ENCODE measurements around the gene ESRRG.

Gene ESRRG

GRCh38 chr1:216542741-216543140 is 180.5 kb downstream of the ESRRG start:
- H3K79me2 ChIP-seq (ENCODE audit: low read length) = no peaks in the 10 kb centered on the region
- no peaks in the 10 kb centered on the region for H3K4me1 ChIP-seq (ENCODE audit: low read length)
- no peaks in the 10 kb centered on the region for H3F3A ChIP-seq (ENCODE audit: insufficient read depth, low read length)
- no peak overlapping the region for H3K4me3 ChIP-seq (ENCODE audit: low read length)
- H3K27me3 ChIP-seq (replicated peaks; ENCODE audit: insufficient read depth, low read length) = no peaks in the 10 kb centered on the region
- no peak for TF ChIP-seq EZH2 (optimal IDR thresholded peaks at IDR 0.05; ENCODE audit: low read depth, low read length)
- no peak for TF ChIP-seq EZH2phosphoT487 (IDR thresholded peaks at IDR 0.05; ENCODE audit: low read length)
- no peak for TF ChIP-seq CTCF (IDR thresholded peaks at IDR 0.05; ENCODE audit: low read length)
- H2AFZ ChIP-seq (ENCODE audit: low read length) = no peak overlapping the region
- no peaks in the 10 kb centered on the region for H3K36me3 ChIP-seq (replicated peaks; ENCODE audit: insufficient read depth, low read length)
- H3K9ac ChIP-seq (ENCODE audit: low read length) = no peak overlapping the region
- H3K9me2 ChIP-seq (replicated peaks; ENCODE audit: insufficient read depth, low read length) = no peaks in the 10 kb centered on the region
- no peak overlapping the region for H3K27ac ChIP-seq (ENCODE audit: low read length)
- no peak for DNase-seq
- no peak overlapping the region for H3K4me2 ChIP-seq (ENCODE audit: low read depth, low read length)
- H4K20me1 ChIP-seq (ENCODE audit: insufficient read depth, low read length) = no peaks in the 10 kb centered on the region
- H3K9me3 ChIP-seq (replicated peaks; ENCODE audit: insufficient read depth, low read length) = no peaks in the 10 kb centered on the region

GRCh38 chr1:216542263-216542662 is 181.0 kb downstream of the ESRRG start:
- H3K4me3 ChIP-seq (ENCODE audit: low read length) = no peak overlapping the region
- H4K20me1 ChIP-seq (ENCODE audit: insufficient read depth, low read length) = no peaks in the 10 kb centered on the region
- H3K9ac ChIP-seq (ENCODE audit: low read length) = no peak overlapping the region
- no peaks in the 10 kb centered on the region for H3K27me3 ChIP-seq (replicated peaks; ENCODE audit: insufficient read depth, low read length)
- no peak for DNase-seq
- no peaks in the 10 kb centered on the region for H3K36me3 ChIP-seq (replicated peaks; ENCODE audit: insufficient read depth, low read length)
- H3K27ac ChIP-seq (ENCODE audit: low read length) = no peak overlapping the region
- no peaks in the 10 kb centered on the region for H3K4me1 ChIP-seq (ENCODE audit: low read length)
- H3K4me2 ChIP-seq (ENCODE audit: low read depth, low read length) = no peak overlapping the region
- no peak for TF ChIP-seq EZH2 (optimal IDR thresholded peaks at IDR 0.05; ENCODE audit: low read depth, low read length)
- TF ChIP-seq CTCF (IDR thresholded peaks at IDR 0.05; ENCODE audit: low read length) = no peak
- TF ChIP-seq EZH2phosphoT487 (IDR thresholded peaks at IDR 0.05; ENCODE audit: low read length) = no peak
- H3K9me3 ChIP-seq (replicated peaks; ENCODE audit: insufficient read depth, low read length) = no peaks in the 10 kb centered on the region
- H2AFZ ChIP-seq (ENCODE audit: low read length) = no peak overlapping the region
- no peaks in the 10 kb centered on the region for H3K79me2 ChIP-seq (ENCODE audit: low read length)
- no peaks in the 10 kb centered on the region for H3F3A ChIP-seq (ENCODE audit: insufficient read depth, low read length)
- H3K9me2 ChIP-seq (replicated peaks; ENCODE audit: insufficient read depth, low read length) = no peaks in the 10 kb centered on the region

- Histone ChIP-seq H4K20me1 (ENCODE audit: insufficient read depth, low read length) (no peaks in the 10 kb centered on the region), H3K4me3 (ENCODE audit: low read length) (no peak overlapping the region), H2AFZ (ENCODE audit: low read length) (no peak overlapping the region), H3K4me1 (ENCODE audit: low read length) (peaks cover 23% of the 10 kb centered on the region), H3K9me2 (replicated peaks; ENCODE audit: insufficient read depth, low read length) (no peaks in the 10 kb centered on the region), H3K27me3 (replicated peaks; ENCODE audit: insufficient read depth, low read length) (no peaks in the 10 kb centered on the region), H3F3A (ENCODE audit: insufficient read depth, low read length) (no peaks in the 10 kb centered on the region), H3K4me2 (ENCODE audit: low read depth, low read length) (no peak overlapping the region), H3K79me2 (ENCODE audit: low read length) (no peaks in the 10 kb centered on the region), H3K36me3 (replicated peaks; ENCODE audit: insufficient read depth, low read length) (no peaks in the 10 kb centered on the region), H3K27ac (ENCODE audit: low read length) (no peak overlapping the region), H3K9me3 (replicated peaks; ENCODE audit: insufficient read depth, low read length) (no peaks in the 10 kb centered on the region), H3K9ac (ENCODE audit: low read length) (no peak overlapping the region)
- TF ChIP-seq EZH2phosphoT487 (IDR thresholded peaks at IDR 0.05; ENCODE audit: low read length) = no peak
- no peak for TF ChIP-seq EZH2 (optimal IDR thresholded peaks at IDR 0.05; ENCODE audit: low read depth, low read length)
- no peak for TF ChIP-seq CTCF (IDR thresholded peaks at IDR 0.05; ENCODE audit: low read length)
- no peak for DNase-seq
These were observed 187.5 kb downstream of the ESRRG start for GRCh38 chr1:216535751-216536150.

Measured in MM.1S (cell line).